Limb (tissue), 2 donors: ENCODE results near the gene HSP90AB1.

ENCODE experiments used
- DNase-seq, 2 donors: peaks; one replicate each; pipeline ENCODE4 v3.0.0-alpha.2; 2016; ENCODE audit errors: extremely low spot score in 2 of 2

HSP90AB1 gene

DNA sequence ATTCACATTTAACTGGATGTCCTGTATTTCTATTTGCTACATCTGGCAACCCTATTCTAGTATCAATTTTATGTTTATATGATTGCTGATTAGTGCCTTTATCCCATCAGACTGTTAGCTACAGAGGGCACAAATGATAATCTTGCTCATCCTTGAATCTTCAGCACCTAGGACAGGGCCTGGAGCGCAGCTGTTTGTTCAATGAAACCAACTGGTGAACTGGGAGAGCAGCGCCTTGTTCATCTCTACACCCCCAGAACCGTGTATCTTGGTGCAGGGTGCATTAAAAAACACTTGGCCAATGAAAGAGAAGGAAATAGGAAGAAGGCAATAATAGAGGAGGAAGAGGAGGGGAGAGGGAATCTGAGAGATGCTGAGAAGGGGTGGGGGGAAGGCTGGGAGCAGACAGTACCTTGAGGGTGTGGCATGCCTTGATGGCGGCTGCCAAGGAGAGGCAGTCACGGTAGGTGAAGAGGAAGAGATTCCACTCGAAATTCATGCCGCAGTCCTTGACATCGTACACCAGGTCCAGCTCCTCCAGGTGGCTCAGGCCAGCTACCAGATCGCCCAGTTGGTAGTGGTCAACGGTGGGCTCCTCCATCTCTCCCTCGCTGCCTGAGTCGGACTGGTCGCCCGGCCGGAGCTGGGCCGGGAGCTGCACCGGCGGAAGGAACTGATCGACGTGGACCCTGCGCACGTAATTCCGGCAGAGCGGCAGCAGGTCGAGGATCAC lies 38.8 kb downstream of the HSP90AB1 start:
- no peak for DNase-seq

DNA sequence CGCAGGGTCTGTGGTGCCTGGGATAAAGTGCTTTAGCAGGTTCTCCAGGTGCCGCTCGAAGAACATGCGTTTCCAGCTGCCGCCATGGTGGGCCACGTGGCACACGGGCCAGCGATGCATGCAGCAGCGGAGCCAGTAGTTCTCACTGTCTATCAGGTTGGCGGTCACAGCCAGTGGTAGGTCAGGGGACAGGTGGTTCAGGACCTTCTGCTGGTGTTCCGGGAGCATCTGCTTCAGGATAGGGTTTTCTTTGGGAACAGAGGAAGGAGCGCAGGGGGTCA lies 39.3 kb downstream of the HSP90AB1 start:
- DNase-seq = no peak

DNA sequence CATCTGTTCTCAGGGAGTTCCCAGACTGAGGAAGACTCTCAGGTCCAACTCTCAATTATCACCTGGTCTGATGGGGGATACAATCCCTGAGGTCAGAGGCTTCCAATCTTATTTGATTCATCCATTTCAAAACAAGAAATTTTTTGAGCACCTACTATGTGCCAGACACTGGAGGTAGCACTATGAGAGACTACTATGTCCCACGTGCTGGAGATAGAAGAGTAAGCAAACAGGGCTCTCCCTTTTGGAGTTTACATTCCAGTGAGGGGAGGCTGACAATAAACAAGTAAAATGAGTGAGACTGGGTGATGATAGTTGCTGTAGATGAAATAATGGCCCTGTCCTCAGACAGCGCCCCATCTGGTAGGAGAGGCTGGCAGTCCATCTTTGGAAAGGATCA lies 39.8 kb downstream of the HSP90AB1 start:
- no peak for DNase-seq

DNA sequence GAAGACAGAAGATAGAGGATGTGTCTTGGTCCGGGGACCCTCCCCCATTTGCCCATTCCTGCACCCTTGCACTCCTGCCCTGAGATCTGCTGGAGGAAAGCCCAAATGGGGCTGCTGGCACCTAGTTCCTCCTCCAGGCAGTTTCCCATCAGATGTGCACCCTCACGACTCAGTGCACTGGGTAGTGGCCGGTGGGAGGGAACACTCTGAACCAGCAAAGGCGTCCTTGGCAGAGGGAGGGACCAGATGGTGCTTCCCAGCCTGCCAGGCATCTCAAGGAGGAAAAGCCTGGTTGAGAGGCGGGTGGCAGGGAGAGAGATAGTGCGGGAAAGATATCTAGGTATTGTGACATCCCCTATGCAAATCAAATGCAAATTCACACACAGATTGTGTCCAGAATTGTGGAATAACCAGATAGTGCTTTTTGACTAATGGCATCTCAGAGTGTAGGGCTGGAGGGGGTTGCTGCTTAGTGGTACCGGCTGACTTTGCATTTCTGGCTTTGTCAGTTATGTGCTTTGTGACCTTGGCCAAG lies 42.9 kb downstream of the HSP90AB1 start:
- DNase-seq = no peak

DNA sequence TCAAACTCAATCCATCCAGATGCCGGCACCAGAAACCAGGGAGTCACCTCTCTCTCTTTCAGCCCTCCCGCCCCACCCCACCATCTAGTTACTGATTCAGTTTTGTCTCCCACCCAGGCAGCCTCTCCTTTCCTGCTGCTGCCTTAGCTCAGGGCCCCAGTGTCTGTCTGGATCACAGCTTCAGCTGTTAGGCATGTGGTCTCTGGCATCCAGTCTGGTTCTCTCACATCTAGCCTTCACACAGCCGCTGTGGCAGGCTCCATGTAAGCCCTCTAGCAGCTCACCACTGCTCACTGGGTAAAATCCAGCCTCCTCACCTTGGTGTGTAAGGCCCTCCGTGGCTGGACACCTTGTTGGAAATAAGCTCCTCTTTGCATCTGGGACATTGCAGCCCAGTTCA lies 44.9 kb downstream of the HSP90AB1 start:
- no peak for DNase-seq

DNA sequence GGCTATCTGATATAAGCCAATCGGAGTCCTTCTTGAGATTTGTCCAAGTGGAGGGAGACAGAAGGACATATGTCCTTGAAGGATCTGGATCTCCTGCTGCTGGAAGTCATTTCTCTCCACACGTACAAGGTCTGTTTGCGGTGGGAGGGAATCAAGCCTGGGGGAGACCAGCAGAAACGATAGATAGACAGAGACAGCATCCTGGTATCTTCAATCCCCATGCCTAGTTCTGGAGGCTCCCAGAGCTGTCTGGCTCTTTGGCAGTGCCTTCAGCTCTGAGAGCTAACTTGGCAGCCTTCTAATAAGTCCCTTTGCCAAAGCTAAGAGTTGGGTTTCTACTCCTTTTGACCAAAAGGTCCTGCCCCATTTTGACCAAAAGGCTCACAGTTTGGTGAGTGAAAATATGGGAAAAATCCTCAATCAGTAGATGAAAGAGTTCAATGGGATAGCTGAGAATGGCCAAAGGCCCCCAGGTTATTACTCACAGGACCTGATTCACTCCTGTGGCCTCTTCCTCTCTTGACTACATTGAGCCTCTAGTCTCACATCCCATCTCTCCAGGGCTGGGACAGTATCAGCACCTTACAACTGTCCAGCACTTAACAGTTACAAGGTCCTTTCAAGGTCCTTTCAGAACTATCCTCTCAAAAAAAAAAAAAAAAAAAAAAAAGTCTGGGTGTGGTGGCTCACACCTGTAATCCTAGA lies 45.9 kb downstream of the HSP90AB1 start:
- DNase-seq = no peak

DNA sequence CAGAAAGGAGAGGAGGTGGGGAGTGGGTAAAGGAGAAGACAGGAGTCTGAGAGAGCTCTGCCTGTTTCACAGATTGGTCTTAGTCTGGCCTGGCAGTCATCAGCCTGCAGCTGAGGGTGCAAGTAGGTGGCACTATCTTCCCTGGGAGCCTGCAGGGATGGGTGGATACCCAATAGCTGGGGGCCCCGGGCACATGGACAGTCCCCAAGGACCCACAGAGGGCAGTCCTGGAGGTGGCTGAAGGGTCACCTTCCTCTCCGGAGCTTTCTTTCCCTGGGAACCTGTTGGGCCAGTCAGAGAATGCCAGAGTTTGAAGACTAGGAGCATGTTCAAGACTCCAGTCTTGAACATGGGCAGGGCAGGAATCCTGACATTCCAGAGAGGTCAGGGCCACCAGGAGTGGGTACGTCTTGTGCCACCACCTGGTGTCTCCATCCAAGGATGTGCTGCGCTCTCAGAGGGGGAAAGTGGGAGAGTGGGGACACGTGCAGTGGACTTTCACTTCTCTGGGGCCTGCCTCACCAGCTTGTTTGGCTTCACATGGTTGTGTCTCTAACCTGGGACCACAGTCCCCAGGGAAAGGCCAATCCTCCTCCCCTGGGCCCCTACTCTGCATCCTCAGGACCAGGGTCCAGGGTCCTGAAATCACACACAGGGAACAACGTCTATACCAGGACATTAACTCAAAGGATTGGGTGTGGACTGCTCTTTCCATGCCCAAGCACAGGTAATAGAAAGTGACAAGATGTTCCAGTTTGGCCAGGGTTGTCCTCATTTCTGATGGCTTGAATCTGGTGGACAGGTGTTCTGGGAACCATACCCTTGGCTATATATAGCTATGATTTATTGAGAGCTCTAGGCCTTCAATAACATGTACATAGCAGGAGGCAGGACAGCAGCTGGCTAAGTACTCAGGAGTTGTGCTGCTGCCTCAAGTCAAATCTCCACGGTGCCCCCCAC lies 48.2 kb downstream of the HSP90AB1 start:
- no peak for DNase-seq

DNA sequence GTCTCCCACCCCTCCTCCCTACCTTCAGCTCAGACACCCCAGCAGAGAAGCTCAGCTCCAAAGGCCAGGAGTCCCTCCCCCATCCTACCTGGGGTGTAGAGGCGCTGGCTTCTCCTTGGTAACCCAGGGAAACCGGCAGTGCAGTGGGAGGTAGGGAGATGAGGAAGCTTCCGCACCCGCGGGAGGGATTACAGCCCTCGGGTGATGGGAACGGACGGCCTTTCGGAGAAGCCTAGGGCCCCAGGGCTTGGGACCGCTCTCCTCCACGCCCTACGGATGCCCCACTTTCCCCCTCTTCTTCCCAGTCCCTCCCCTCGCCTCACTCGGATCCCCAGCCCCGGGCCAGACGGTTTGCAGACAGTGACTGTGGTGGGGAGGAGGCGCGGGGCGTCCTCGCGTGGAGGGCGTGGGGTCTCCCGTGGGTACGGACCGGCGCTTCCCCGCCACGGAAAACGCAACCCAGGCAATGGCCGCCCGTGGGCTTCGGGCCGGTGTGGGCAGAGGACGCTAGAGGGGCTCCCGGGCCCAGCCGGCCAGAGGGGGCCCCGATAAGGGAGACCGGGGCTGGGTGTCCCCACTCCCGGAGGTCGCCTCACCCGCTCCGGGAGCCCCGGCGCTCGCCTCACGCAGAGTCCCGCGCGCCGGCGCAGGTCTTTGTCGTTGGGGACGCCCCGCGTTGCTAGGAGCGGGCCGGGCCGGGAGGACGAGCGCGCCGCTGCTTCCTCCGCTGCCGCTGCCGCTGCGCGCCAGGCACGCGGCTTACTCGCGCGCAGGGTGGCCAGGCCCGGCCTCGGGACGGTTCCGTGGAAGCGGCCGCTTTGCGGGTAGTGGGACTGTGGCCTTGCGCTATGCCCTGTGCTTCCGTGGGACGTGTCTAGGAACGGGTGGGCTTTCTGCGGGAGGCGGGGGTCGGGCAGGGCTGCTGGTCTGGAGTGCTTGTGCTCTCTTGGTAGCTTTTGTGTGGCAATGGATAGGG lies 50.5 kb downstream of the HSP90AB1 start:
- peak; percentile 7 to 82 for DNase-seq

DNA sequence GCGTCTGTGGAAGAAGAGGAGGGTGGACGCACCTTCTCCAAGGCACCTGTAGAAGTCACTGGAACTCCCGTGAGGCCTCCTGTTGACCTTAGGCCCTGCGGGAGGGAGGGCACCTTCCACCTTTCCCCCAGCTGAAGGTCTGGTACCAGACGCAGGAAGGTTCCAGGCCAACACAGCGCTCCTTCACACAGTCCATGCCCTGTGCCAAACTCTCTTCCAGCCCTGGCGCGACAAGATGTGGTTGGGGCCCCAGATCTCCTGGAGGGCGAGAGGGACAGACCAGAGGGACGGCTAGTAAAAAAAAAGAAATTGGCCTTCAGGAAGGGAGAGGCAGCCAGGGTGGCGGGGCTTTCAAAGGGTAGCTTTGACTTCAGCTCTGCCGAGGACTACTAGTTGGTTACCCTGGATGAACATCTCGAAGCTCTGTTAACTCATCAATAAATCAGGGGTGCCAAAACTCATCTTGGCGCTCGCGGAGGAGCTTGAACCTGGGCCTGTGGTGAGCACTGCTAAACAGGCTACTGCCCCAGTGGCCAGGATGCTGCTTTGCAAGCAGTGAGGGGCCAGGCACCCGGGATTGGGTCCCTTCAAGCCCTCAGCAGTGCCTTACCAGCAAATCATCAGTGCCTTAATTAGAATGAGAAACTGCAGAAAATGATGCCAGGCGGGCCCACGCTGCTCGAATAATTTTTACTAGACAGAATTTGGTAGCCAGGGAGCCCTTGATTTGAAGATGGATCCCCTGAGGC lies 51.3 kb downstream of the HSP90AB1 start:
- DNase-seq = no peak

DNA sequence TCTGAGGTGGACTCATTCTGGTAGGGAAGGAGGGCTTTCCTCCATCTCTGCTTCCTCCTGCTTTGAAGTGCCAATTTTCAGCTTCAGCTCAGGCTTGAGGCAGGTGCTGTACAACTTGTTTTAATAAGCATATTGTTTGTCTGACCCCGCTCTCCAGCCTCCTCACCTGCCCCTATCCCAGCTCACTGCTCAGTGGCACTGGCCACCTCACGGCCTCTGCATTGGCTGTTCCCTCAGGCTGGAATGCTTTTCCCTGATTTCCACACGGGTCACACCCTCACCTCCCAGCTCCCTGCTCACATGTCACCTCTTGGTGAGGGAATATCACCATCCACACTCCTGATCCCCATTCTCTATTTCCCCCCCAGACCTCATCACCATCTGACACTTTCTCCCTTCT lies 52.0 kb downstream of the HSP90AB1 start:
- no peak for DNase-seq

DNA sequence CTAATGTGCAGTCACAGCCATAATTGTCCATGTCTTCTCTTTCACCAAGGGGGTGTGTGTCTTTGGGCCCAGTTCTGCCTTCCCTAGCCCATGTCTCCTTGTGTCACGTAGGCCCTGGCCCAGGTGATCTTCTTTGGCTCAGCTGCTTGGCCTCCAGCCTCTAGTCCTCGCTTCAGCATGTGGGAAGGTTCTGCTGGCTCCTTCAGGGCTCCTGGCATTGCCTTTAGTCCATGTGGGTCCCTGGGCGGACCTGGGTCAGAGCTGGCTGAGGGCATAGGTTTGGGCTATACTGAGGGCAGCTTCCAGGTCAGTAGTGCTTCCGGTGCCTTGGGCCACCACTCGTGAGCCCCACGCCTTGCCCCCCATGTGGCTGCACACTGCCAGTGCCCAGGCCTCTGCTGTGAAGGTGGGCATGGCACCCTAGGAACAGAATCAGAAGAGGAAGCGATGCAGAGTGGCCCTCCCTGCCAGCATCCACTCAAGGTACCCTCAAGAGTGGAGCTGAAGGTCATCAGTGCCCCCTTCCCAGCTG lies 53.5 kb downstream of the HSP90AB1 start:
- no peak for DNase-seq

DNA sequence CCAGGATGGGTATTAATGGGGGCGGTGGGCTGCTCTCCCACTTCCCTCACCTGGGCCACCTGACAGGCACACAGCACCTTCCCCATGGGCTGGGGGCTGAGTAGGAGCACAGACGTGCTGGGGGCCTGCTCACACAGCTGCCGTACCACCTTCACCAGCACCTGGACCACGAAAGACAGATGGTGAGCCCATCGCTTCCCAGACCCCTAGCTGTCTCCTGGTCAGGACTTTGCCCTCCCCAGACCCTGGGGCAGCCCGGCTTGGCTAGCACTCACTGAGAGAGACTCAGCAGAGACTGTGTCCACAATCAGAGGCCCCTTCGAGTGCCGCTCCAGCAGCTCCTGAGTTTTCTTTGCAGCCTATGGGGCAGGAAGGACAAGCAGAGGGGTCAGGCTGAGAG lies 54.2 kb downstream of the HSP90AB1 start:
- no peak for DNase-seq

DNA sequence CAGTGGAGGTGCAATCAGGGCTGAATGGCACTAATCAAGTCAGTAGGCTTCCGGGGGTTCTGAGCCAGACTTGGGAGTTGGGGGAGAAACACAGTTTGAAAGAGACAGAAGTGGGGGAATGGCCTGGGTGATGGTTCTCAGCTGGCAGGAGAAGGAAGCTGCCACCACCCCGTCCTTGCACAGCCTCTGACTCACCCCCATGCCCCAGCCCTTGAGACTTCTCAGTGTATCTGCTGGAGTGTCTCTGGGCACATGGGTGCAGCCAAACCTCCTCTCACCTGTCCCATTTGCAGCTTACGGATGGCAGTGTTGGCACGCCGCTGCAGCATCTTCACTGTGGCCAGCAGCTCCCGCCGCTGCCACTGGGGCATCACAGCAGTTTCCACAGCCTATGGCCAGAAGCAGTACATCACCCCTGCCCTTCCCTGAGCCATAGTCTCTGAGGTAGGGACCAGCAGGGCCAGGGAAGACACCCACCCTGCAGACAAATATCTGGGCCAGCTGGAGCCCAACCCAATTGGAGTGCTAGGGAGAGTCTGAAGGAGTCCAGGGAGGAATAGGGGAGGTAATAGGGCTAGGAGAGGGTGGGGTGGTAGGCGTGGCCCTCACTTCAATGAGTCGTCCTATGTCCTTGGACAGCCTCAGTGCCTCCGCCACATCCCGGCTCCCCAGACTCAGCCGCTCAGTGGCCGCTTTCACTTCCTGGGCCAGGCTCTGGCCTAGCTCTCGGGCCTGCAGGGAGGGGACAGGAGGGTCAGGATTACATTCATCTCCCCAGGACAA lies 55.1 kb downstream of the HSP90AB1 start:
- DNase-seq = no peak

DNA sequence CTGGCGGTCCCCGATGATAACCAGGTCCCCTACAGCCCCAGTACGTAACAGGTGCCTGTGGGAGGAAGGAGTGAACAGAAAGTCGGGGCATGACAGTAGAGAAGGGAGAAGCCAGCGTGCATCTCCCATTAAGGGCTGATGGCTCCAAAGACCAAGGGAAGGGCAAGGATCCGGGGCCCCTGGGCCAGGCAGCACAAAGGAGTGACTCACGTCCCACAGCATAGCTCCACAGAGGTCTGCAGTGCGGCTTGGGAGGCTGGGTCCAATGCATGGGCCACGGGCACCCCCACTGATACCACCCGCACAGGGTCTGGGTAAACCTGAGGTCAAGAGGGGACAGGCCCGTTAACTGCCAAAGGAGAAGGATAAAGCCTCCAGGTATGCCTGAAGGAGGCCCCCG lies 56.0 kb downstream of the HSP90AB1 start:
- no peak for DNase-seq
